Glutamatergic neuron (in vitro differentiated cells): ENCODE measurements around the gene TMEM259. TPM values are rescaled to one million over a fixed set of nuclear protein-coding genes. Genes with fewer than 3 reads are reported as not detected.

Source experiments
- DNase-seq: peaks from one replicate; pipeline ENCODE4 v3.0.0; 2022
- H3K27ac Mint-ChIP-seq: one replicate; pipeline ENCODE4 v1.8.0; 2020; ENCODE audit warnings: mild to moderate bottlenecking, mixed read lengths, inconsistent platforms; ENCODE audit not compliant: unreplicated experiment
- H3K27me3 Mint-ChIP-seq: one replicate; pipeline ENCODE4 v1.8.0; 2020; ENCODE audit warnings: mild to moderate bottlenecking, moderate library complexity, mixed read lengths, inconsistent platforms; ENCODE audit not compliant: unreplicated experiment
- H3K36me3 Mint-ChIP-seq: one replicate; pipeline ENCODE4 v1.8.0; 2020; ENCODE audit warnings: mild to moderate bottlenecking, mixed read lengths, inconsistent platforms; ENCODE audit not compliant: unreplicated experiment
- H3K4me1 Mint-ChIP-seq: one replicate; pipeline ENCODE4 v1.8.0; 2020; ENCODE audit warnings: mild to moderate bottlenecking, low read depth, mixed read lengths, inconsistent platforms; ENCODE audit not compliant: unreplicated experiment
- H3K4me3 Mint-ChIP-seq: one replicate; pipeline ENCODE4 v1.8.0; 2020; ENCODE audit warnings: mild to moderate bottlenecking, mixed read lengths, inconsistent platforms; ENCODE audit not compliant: unreplicated experiment
- H3K9me3 Mint-ChIP-seq: one replicate; pipeline ENCODE4 v1.8.0; 2020; ENCODE audit warnings: mild to moderate bottlenecking, moderate library complexity, mixed read lengths, inconsistent platforms; ENCODE audit not compliant: unreplicated experiment
- CTCF ChIP-seq: fragments of 200-600 bp; sonication (generic); IDR thresholded peaks from one replicate; pipeline ENCODE4 v1.5.0; 2021; ENCODE audit not compliant: partially characterized antibody, unreplicated experiment
- total RNA-seq: library from RNA; stranded (reverse); fragmentation: NEBNext Ultra II Directional; extraction: Animal tissue kit (Norgen Biotek cat#: 25700); gene quantifications from one replicate; pipeline ENCODE4 v1.2.1, GENCODE V29; 2021; ENCODE audit not compliant: unreplicated experiment

Gene TMEM259
- total RNA-seq, 1 donor from 2014 or later = 222 TPM

GRCh38 chr19:991174-991931, 29.6 kb downstream of the TMEM259 start:
- Mint-ChIP-seq H3K27ac (no peak overlapping the region), H3K27me3 (peaks cover 4% of the 10 kb centered on the region), H3K9me3 (peaks cover 2% of the 10 kb centered on the region), H3K36me3 (no peaks in the 10 kb centered on the region), H3K4me1 (no peaks in the 10 kb centered on the region), H3K4me3 (no peak overlapping the region)
- no peak for TF ChIP-seq CTCF
- DNase-seq = peak; percentile 66

GRCh38 chr19:990746-991145, 30.2 kb downstream of the TMEM259 start:
- Mint-ChIP-seq H3K27me3 (peaks cover 4% of the 10 kb centered on the region), H3K4me3 (no peak overlapping the region), H3K9me3 (peaks cover 2% of the 10 kb centered on the region), H3K4me1 (no peaks in the 10 kb centered on the region), H3K36me3 (no peaks in the 10 kb centered on the region), H3K27ac (no peak overlapping the region)
- no peak for DNase-seq
- no peak for TF ChIP-seq CTCF

GRCh38 chr19:990119-990571, 30.8 kb downstream of the TMEM259 start:
- DNase-seq = no peak
- TF ChIP-seq CTCF = no peak
- Mint-ChIP-seq H3K4me1 (no peaks in the 10 kb centered on the region), H3K36me3 (no peaks in the 10 kb centered on the region), H3K9me3 (peaks cover 2% of the 10 kb centered on the region), H3K27ac (no peak overlapping the region), H3K27me3 (peaks cover 5% of the 10 kb centered on the region), H3K4me3 (no peak overlapping the region)

- H3K36me3 Mint-ChIP-seq = no peaks in the 10 kb centered on the region
- TF ChIP-seq CTCF = peak; percentile 42
- H3K27me3 Mint-ChIP-seq = peaks cover 7% of the 10 kb centered on the region
- no peak overlapping the region for H3K4me3 Mint-ChIP-seq
- no peak overlapping the region for H3K27ac Mint-ChIP-seq
- no peak for DNase-seq
- peaks cover 2% of the 10 kb centered on the region for H3K9me3 Mint-ChIP-seq
- peaks cover 4% of the 10 kb centered on the region for H3K4me1 Mint-ChIP-seq
Observed at GRCh38 chr19:989381-990081, 31.4 kb downstream of the TMEM259 start.

- no peak overlapping the region for H3K27ac Mint-ChIP-seq
- DNase-seq = no peak
- H3K4me1 Mint-ChIP-seq = peaks cover 4% of the 10 kb centered on the region
- no peak overlapping the region for H3K4me3 Mint-ChIP-seq
- no peaks in the 10 kb centered on the region for H3K36me3 Mint-ChIP-seq
- no peak for TF ChIP-seq CTCF
- H3K27me3 Mint-ChIP-seq = peaks cover 10% of the 10 kb centered on the region
- peaks cover 6% of the 10 kb centered on the region for H3K9me3 Mint-ChIP-seq
Observed at GRCh38 chr19:988510-988909, 32.4 kb downstream of the TMEM259 start.
